Muscle of leg (tissue), 11 donors: ENCODE results near the gene EVL. TPM values are rescaled to one million over a fixed set of nuclear protein-coding genes. Genes with fewer than 3 reads are reported as not detected.

Experiments
- DNase-seq: peaks from one replicate; pipeline ENCODE4 v3.0.0; 2013
- H3K27ac ChIP-seq: one replicate; pipeline ENCODE4 v1.5.1; 2013; ENCODE audit warnings: mild to moderate bottlenecking, low read length, control low read depth
- H3K27me3 ChIP-seq: one replicate; pipeline ENCODE4 v1.6.1; 2013; ENCODE audit warnings: low read length; ENCODE audit not compliant: control insufficient read depth, insufficient read depth
- H3K36me3 ChIP-seq: one replicate; pipeline ENCODE4 v1.6.1; 2013; ENCODE audit warnings: low read length; ENCODE audit not compliant: control insufficient read depth, insufficient read depth
- H3K4me1 ChIP-seq: one replicate; pipeline ENCODE4 v1.6.1; 2013; ENCODE audit warnings: low read length; ENCODE audit not compliant: control insufficient read depth, insufficient read depth
- H3K4me3 ChIP-seq: one replicate; pipeline ENCODE4 v1.5.1; 2013; ENCODE audit warnings: low read length, control low read depth
- H3K9me3 ChIP-seq: replicated peaks from 2 replicates; pipeline ENCODE4 v1.6.1; 2013; ENCODE audit warnings: low read depth, low read length; ENCODE audit not compliant: control insufficient read depth
- WGBS: methylation state at CpG from one replicate; pipeline ENCODE4 v1.1.5; 2013; ENCODE audit warnings: missing lambda C conversion rate; ENCODE audit not compliant: insufficient coverage; 5-methylcytosine and 5-hydroxymethylcytosine counted together
- polyA plus RNA-seq, 8 donors: library from polyadenylated mRNA; unstranded; fragments of 120-200 nt; gene quantifications; one replicate each; pipeline versions ENCODE4 v1.2.1 to v1.2.3, GENCODE V29; 2013; ENCODE audit warnings: inconsistent platforms in 1 of 8, low replicate concordance in 1 of 8; ENCODE audit not compliant: insufficient read length in 8 of 8, insufficient read depth in 1 of 8
- total RNA-seq: library from RNA; stranded (reverse); fragments of 120-200 nt; gene quantifications from one replicate; pipeline ENCODE4 v1.2.4, GENCODE V29; 2013

EVL gene
- total and polyA plus RNA-seq, 9 donors = 32.8 to 85.2 (median 60.7) TPM

DNA sequence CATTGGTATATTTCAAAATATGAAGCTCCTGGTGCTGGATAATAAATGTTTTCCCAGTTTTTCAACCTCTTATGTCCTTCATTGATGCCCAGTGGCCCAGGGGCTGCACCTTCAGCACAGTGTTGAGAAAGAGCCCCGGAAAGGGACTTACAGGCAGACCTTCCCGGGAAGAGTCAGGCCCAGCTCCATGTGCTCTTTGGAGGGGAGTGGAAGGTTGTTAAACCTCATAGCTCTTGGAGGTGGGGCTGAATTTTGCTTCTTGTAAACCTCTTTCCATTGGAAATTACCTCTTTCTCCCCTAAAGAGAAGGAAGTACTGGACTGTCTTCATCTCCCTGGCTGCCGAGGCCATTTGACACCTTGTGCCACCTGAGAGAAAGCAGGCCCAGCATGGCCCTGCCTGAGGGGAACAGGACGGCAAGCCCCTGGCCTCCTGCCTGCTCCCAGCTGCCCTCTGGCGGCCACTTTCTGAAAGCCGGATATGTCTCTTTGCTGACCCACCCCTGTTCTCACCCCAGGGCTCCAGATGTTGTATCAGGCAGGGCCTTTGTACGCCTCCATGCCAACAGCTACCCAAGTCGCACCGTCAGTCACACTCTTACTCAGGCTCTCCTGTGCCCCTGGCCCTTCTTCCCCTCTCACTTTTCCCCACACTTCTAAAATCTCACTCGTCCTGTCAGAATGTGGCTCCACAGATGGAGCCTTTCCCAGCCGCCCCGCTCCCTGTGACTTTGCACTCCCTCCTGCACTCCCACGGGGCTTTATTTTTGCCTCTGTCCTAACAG lies 43.0 kb downstream of the EVL start:
- 27% methylated on average over 10 of the region's 13 CpGs for WGBS
- Histone ChIP-seq H3K4me3 (no peak overlapping the region), H3K9me3 (no peaks in the 10 kb centered on the region), H3K4me1 (peaks cover 23% of the 10 kb centered on the region), H3K27ac (no peak overlapping the region), H3K36me3 (peaks cover 4% of the 10 kb centered on the region), H3K27me3 (no peaks in the 10 kb centered on the region)
- peak; percentile 74 for DNase-seq

DNA sequence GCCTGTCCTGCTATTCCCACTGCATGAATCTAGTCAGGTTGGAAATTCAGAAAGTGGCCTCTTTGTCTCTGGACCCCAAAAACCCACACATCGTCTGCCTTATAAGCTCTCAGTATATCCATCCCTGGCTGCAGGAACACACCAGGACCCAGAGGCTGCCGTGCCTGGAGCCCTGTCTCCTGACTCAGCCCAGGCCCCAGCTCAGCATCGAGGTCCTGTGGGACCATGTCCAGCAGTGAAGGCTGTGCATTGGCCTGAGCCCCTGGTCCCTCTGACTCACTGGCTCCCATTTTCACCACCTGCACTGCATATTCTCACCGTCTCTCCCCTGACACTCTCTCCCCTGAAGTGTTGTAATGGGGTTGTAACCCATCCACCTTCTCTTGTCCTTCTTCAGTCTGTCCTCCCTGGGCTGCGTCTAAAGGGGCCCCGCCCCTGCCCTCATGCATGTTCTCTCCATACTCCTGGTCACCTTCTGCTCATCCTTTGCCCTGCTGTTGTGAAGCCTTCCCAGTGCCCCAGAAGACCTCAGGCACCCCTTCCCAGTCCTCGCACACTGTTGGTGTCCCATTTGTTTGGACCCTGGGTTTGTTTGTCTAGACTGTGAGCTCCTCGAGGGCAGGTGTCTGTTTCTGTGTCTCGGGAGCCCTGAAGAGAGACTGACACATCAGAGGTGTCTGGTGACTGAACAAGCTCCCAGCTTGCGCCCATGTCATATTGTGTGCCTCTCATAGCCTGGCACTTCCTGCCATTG lies 43.8 kb downstream of the EVL start:
- 86% methylated on average over 7 of the region's 10 CpGs for WGBS

DNA sequence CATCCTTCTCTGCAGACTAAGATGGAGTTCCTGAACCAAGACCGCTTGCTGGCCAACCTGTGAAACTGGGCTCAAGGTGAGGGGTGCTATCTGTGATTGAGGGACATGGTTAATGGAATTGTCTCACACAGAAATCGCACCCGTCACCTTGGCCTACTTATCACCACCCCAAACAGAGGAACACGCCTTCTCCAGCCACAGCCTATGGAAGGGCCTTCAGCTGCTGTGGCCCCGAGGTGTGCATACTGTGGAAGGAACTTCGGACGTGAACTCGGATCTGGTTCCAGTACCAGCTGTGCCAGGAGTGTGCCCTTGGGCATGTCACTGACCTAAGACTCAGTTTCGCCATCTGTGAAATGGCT lies 44.4 kb downstream of the EVL start:
- H3K4me1 ChIP-seq = peaks cover 16% of the 10 kb centered on the region

More for the DNA sequence above, 43.8 kb downstream of the EVL start:
- Histone ChIP-seq H3K27me3 (no peaks in the 10 kb centered on the region), H3K4me1 (peaks cover 16% of the 10 kb centered on the region), H3K36me3 (peaks cover 4% of the 10 kb centered on the region), H3K9me3 (no peaks in the 10 kb centered on the region), H3K4me3 (no peak overlapping the region), H3K27ac (no peak overlapping the region)
- DNase-seq = no peak

DNA sequence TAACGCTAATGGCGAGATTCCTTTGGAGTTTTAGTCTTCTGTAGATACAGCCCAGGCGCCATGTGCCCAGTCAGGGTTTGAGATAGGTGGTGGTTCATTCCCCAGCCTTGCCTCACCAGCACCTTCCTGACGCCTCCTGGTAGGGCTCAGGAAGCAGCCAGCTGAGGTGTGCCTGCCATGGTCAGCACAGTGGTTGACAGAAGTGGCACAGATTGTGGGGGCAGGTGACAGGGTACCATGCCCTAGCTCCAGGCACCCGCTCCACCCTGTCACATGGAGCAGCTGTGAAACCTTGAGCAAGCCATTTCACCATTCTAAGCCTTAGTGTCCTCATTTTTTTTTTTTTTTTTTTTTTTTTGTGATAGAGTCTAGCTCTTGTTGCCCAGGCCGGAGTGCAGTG lies 45.6 kb downstream of the EVL start:
- Histone ChIP-seq H3K4me3 (no peak overlapping the region), H3K4me1 (peaks cover 13% of the 10 kb centered on the region), H3K27me3 (no peaks in the 10 kb centered on the region), H3K9me3 (no peaks in the 10 kb centered on the region), H3K27ac (no peak overlapping the region), H3K36me3 (peaks cover 4% of the 10 kb centered on the region)
- no peak for DNase-seq
- 100% methylated on average over 1 of the region's 6 CpGs for WGBS

More for the DNA sequence above, 44.4 kb downstream of the EVL start:
- no peak overlapping the region for H3K27ac ChIP-seq
- H3K4me3 ChIP-seq = no peak overlapping the region
- H3K36me3 ChIP-seq = peaks cover 4% of the 10 kb centered on the region
- no peak for DNase-seq
- H3K9me3 ChIP-seq = no peaks in the 10 kb centered on the region
- H3K27me3 ChIP-seq = no peaks in the 10 kb centered on the region
- WGBS = 100% methylated on average over 5 of the region's 9 CpGs

DNA sequence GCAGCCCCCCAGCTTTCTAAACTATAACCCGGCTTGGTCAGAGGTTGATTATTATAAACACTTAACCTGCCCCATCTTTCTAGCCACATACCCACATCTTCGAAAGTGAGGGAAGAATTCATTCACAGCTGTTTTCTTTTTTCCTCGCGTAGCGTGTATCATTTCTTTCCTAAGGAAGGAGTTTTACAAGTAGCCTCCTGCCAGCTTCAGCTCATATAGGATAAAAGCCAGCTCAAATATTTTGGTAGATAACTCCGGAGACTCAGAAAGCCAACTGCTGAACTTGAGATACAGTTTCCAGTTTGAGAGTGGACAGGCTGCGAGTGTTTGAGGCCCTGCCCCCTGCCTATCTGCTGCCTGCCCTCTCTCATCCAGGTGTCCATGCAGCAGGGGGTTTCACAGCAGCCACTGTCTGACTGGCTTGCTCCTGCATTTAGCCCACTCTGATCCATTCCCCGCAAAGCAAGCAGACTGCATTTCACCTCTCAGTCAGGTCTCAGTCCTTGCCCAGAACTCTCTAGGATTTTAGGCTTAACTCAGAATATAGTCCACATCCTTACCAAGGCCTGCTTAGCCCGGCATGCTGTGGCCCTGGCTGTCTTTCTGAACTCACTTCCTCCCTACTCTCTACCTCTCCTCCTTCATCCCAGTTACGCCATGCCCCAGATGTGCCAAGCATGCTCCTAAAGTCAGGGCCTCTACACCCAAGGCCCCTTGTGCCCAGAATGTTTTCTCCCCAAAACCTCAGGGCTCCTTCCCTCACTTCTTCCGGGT lies 46.9 kb downstream of the EVL start:
- Histone ChIP-seq H3K4me1 (peaks cover 13% of the 10 kb centered on the region), H3K27ac (no peak overlapping the region)
- WGBS = 67% methylated on average over 6 of the region's 11 CpGs

DNA sequence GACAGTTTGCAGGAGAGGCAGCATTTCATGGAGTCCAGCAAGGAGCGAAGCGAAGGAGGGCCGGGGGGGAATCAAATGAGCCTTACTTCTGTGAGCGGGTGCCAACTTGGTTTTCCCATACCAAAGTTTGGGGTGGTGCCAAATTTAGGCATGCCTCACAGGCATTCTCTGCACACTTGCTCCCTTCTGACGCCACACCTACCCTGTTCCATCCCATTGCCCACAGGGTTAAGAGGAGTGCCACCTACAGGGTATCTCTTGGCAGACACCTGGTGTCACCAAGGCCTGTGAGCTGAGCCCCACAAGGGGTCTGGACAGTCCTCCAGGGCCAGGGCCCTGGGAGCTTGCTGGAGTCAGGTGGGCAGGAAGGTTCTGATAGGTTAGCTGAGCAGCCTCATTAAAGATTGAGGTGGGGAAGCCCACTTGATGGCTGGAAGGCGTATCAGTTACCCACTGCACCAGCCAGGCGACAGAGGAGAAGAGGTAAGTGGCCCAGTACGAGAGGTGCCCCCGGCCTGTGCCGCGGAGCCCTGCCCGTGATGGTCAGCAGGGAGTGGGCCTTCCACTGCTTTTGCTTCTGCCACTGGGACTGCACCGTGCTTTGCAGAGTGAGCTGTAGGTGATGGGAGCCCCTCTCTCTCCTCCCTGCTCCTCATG lies 49.0 kb downstream of the EVL start:
- Histone ChIP-seq H3K36me3 (peaks cover 8% of the 10 kb centered on the region), H3K4me3 (no peak overlapping the region), H3K27ac (no peak overlapping the region), H3K9me3 (no peaks in the 10 kb centered on the region), H3K27me3 (no peaks in the 10 kb centered on the region), H3K4me1 (peaks cover 3% of the 10 kb centered on the region)
- DNase-seq = no peak
- 95% methylated on average over 6 of the region's 13 CpGs for WGBS

More for the DNA sequence above, 46.9 kb downstream of the EVL start:
- Histone ChIP-seq H3K9me3 (no peaks in the 10 kb centered on the region), H3K36me3 (peaks cover 7% of the 10 kb centered on the region), H3K4me3 (no peak overlapping the region), H3K27me3 (no peaks in the 10 kb centered on the region)
- DNase-seq = peak; percentile 53

DNA sequence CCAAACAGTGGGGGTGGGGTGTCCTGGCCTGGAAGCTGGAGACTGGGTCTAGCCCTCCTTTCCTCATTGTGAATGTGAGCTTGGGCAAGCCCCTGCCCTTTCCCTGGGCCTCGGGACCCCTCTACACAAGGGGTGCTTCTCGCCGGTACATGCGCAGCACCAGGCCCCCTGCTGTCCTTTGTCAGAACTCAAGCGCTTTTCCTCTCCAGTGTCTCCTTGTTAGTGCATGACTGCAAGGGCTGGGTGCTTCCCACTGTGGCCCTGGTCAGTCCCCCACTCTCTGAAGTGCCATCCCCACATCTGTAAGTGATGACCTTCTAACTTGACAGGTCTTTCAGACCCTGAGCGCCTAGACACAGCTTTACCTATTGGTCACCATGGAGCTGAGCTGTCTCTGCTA lies 50.0 kb downstream of the EVL start:
- Histone ChIP-seq H3K27ac (no peak overlapping the region), H3K4me1 (peaks cover 4% of the 10 kb centered on the region), H3K4me3 (no peak overlapping the region), H3K36me3 (peaks cover 8% of the 10 kb centered on the region), H3K9me3 (no peaks in the 10 kb centered on the region), H3K27me3 (no peaks in the 10 kb centered on the region)
- no peak for DNase-seq
- WGBS = 90% methylated on average over 6 of the region's 6 CpGs

DNA sequence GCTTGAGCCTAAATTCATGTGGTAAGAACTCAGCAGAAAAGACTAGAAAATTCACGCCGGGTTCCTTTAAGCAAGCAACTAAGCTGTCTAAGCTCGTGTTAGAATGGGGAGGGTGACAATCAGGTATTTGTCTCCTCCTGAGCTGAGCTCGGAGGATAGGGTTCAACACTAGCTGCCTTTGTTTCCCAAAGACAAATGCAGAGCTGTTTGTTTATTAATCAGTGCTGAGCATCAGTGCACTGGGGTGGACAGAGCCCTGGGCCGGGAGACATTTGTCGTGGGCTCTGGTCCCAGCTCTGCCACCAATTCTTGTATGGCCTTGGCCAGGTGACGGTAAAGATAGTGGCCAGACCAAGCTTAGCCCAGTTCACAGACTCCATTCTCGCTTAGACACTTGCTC lies 50.5 kb downstream of the EVL start:
- H3K4me1 ChIP-seq = peaks cover 8% of the 10 kb centered on the region
- 86% methylated on average over 8 of the region's 8 CpGs for WGBS
- H3K27ac ChIP-seq = no peak overlapping the region
- no peak for DNase-seq
- H3K27me3 ChIP-seq = no peaks in the 10 kb centered on the region
- no peaks in the 10 kb centered on the region for H3K9me3 ChIP-seq
- no peak overlapping the region for H3K4me3 ChIP-seq
- peaks cover 8% of the 10 kb centered on the region for H3K36me3 ChIP-seq

DNA sequence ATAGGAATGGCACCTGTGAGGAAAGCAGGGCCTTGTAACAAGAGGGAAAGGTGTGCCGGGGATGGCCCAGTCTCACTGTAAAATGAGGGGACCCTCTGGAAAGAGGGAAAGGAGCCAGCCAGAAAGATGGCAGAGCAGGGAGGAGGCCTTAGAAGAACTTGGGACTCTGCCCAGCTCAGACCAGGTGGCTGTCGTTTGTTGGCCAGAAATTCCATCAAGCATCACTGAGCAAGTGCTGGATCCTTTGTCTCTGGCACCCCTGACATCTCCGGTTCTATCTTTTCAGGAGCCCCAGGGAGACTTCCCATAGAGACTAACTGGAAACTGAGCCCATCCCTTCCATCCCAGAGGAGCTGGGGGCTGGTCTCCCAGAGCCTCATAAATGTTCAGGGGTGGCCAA lies 50.9 kb downstream of the EVL start:
- Histone ChIP-seq H3K4me1 (peaks cover 13% of the 10 kb centered on the region), H3K36me3 (peaks cover 8% of the 10 kb centered on the region), H3K4me3 (no peak overlapping the region), H3K27me3 (no peaks in the 10 kb centered on the region), H3K9me3 (no peaks in the 10 kb centered on the region), H3K27ac (no peak overlapping the region)
- WGBS = 93% methylated on average over 2 of the region's 3 CpGs
- DNase-seq = no peak
